GM19240 (cell line): Measurements from ENCODE around the gene ETFB.

Source experiments
- DNase-seq: peaks from one replicate; pipeline ENCODE4 v3.0.0; 2011; ENCODE audit warnings: low spot score; ENCODE audit not compliant: insufficient read length

The ETFB gene

GRCh38 chr19:51327066-51328001, 38.9 kb downstream of the ETFB start:
- no peak for DNase-seq

- no peak for DNase-seq
Observed at GRCh38 chr19:51326216-51327065, 39.7 kb downstream of the ETFB start.

- DNase-seq, result no peak
Observed at GRCh38 chr19:51325161-51325976, 40.8 kb downstream of the ETFB start.

DNA sequence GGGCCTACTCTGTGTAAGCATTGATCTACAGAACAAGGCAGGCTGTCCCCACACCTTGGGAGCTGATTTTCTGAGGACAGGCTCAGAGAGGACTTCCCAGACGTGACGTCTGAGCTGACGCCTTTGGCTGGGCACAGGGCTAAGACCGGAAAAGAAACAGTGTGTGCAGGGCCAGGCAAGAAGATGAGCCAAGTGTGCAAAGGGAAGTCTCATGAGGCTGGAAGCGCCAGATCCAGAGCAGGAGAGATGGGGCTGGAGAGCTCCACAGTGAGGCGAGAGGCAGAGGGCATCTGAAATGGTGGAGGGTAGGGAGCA, 42.1 kb downstream of the ETFB start:
- no peak for DNase-seq

DNA sequence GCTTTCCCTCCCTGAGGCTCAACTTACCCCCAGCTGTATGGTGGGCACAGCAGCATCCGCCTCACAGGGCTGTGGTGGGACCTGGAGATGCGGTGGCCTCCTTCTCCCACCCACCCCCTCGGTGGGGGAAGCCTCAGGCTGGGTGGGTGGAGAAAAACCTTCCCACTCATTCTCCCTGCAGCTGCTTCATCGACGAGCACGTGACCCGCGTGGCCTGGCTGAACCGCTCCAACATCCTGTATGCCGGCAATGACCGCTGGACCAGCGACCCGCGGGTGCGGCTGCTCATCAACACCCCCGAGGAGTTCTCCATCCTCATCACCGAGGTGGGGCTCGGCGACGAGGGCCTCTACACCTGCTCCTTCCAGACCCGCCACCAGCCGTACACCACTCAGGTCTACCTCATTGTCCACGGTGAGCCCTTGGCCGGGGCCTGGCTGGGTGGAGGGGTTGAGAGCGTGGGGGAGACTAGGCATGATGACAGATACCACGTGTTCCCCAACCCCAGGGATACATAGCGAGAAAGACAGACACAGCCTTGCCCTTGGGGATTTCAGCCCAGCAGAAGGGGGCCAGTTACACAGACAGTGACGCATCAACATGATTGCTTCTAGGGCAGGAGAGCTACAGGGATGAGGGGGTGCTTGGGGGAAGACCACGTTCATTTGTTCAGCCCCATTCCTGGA, 42.6 kb downstream of the ETFB start:
- DNase-seq, result no peak

- DNase-seq, result no peak
Observed at GRCh38 chr19:51321799-51322198, 44.4 kb downstream of the ETFB start.

GRCh38 chr19:51320280-51320657, 45.9 kb downstream of the ETFB start:
- DNase-seq, result no peak

- no peak for DNase-seq
Observed at GRCh38 chr19:51319649-51320279, 46.4 kb downstream of the ETFB start.

- no peak for DNase-seq
Observed at GRCh38 chr19:51318687-51319648, 47.2 kb downstream of the ETFB start.

DNA sequence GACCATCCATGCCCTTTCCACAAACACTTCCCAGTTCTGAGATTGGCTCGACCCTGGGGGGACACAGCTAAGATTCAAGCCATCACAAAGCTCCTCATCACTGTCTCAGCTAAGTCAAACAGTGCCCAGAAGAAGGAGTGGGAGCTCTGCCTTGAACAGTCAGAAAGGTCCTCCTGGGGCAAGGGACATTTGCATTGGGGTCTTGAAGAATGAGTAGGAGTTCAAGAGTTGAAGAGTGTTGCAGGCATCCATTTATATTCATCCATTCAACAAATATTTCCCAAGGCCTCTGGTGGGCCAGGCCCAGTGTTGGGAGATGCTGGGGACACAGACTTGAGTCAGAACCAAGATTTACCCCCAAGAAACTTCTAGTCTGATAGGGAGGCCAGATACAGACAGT, 48.2 kb downstream of the ETFB start:
- DNase-seq, result no peak

GRCh38 chr19:51317376-51317775, 48.8 kb downstream of the ETFB start:
- DNase-seq, result no peak

DNA sequence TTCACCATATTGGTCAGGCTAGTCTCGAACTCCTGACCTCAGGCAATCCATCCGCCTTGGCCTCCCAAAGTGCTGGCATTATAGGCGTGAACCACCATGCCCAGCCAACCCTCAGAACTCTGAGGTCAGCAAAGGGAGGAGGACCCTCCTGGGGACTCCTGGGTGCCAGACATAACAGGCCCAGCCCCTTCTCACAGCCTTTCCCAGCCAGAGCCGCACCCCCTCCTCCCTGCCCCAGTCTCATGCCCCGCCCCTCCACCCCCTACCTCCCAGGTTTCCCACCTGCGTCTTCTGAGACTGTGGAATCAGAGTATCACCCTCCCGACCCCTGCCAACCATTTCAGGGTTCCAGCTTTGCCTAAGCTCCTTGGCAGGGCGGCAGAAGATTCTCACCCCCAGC, 49.5 kb downstream of the ETFB start:
- no peak for DNase-seq

DNA sequence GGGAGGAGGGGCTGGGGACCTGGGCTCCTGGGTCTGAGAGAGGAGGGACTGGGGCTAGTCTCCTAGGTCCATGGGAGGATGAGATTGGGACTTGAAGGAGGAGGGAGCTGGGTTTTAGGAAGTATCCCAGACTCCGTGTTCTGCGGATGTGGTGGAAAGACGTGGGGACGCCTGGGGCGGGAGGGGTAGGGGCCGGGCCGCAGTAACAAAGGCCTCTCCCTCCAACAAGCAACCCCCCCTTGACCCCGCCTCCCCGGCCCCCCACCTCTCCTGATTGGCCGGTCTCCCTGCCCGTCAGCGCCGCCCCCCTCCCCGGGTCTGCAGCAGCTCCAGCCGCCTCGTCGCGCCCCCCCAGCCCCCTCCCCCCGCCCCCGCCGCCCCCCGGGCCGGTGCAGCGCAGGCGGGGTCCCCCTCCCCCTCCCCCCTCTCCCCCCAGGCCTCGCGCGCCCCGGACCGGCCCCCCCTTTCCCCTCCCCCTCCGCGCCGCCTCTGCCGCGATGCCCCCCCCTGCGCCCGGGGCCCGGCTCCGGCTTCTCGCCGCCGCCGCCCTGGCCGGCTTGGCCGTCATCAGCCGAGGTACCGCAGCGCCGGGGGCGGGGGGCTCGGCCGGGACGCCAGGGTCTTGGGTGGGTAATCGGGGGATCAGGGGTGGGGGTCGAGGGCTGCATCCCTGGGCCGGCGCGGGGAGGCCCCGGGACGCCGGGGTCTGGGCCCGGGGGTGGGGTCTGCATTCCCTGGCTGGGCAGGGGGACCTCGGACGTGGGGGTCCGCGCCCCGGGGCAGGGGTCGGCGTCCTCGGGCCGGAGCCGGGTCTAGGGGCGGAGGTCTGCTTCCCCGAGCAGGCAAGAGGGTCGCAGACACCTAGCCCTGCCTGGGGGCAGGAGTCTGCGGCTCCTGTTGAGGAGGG, 54.6 kb downstream of the ETFB start, which contains the start of gene IGLON5:
TSS of gene IGLON5 (plus strand) at position 294 of the 907 bp plus-strand sequence. CDS start at position 498, 204 bp downstream.
- no peak for DNase-seq

- DNase-seq, result no peak
Observed at GRCh38 chr19:51305479-51305878, 60.7 kb downstream of the ETFB start.

DNA sequence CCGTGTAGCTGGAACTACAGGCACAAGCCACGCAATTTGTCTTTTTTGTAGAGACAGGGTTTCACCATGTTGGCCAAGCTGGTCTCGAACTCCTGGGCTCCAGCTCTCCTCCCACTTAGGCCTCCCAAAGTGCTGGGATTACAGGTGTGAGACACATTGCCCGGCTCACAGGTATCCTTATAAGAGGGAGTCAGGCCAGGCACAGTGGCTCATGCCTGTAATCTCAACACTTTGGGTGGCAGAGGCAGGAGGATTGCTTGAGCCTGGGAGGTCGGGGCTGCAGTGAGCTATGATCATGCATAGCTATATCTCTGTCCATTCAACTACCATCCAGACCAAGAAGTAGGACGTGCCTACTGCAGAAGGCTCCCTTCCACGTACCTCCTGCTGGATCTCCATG, 64.9 kb downstream of the ETFB start:
- DNase-seq, result no peak

- DNase-seq, result no peak
Observed at GRCh38 chr19:51297406-51297805, 68.8 kb downstream of the ETFB start.

DNA sequence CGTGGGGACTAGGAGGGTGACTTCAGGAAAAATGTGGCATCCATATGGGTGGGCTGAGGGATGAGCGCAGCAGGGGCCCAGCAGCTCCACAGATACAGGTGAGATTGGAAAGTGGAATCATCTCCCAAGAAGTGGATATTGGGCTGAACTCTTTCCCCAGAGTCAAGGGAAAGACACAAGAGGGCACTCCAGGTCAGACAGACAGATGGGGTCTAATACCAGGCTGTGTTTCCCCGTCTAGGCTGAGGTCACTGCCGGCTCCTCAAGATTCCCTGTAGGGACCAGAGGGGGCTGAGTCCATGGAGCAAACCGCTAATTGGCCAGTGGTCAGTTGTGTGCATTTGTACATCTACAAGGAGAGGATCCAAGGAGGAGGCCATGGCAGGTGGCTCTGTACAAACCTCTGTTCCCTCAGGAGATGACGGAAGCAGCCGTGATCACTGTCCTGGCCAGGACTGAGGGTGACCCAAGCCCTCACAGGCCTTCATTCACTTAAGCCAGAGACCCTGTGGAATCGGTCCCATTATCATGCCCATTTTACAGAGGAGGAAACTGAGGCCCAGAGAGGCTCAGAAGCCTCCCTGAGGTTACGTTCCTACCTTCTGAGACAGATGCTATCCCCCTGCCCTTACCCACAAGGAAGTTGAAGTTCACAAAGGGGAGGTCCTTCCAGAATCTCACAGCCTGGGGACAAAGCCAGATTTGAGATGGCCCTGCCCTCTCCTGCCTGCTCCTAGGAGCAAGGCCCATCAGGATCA, 69.7 kb downstream of the ETFB start:
- no peak for DNase-seq
